GM12874 (cell line): ENCODE data around the gene TM9SF1.

Experiments
- TF ChIP-seq, protein P1 (sequence below): IDR thresholded peaks from 2 replicates; pipeline ENCODE4 v1.5.1; 2011; ENCODE audit warnings: low read depth, mild to moderate bottlenecking, control low read depth, low read length, moderate library complexity; ENCODE audit not compliant: insufficient read depth

The TM9SF1 gene

DNA sequence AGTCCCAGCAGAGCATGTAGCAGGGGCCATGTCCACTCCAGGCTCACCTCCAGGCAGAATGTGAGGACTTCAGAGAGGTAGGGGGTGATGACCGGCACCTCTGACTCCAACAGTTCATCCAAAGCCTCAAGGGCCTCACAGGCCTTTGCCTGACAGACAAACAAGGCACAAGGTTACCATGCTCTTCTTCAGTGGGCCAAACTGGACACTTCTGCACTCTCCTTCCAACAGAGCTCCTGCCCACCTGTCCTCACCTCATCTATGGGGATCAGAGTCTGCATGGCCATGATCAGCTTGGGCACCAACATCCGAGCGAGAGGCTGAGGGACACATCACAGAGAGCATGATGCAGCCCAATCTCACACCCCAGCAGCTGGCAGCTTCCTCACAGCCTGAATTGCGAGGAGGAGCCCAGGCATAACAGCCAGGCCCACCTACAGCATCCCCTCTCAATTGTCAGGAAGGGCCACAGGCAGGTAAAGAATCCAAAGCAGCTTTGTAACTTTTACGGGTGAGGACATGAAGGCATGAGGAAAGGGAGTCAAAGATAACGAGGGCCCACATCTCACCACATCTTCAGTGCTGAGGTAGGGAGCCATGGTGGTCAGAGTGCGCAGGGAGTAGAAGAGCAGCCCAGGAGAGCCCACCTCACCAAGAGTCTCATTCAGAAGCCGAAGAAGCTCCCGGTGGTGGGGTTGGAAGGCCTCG, 8.3 kb downstream of the TM9SF1 start:
- TF ChIP-seq, protein P1, sequence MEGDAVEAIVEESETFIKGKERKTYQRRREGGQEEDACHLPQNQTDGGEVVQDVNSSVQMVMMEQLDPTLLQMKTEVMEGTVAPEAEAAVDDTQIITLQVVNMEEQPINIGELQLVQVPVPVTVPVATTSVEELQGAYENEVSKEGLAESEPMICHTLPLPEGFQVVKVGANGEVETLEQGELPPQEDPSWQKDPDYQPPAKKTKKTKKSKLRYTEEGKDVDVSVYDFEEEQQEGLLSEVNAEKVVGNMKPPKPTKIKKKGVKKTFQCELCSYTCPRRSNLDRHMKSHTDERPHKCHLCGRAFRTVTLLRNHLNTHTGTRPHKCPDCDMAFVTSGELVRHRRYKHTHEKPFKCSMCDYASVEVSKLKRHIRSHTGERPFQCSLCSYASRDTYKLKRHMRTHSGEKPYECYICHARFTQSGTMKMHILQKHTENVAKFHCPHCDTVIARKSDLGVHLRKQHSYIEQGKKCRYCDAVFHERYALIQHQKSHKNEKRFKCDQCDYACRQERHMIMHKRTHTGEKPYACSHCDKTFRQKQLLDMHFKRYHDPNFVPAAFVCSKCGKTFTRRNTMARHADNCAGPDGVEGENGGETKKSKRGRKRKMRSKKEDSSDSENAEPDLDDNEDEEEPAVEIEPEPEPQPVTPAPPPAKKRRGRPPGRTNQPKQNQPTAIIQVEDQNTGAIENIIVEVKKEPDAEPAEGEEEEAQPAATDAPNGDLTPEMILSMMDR: no peak

DNA sequence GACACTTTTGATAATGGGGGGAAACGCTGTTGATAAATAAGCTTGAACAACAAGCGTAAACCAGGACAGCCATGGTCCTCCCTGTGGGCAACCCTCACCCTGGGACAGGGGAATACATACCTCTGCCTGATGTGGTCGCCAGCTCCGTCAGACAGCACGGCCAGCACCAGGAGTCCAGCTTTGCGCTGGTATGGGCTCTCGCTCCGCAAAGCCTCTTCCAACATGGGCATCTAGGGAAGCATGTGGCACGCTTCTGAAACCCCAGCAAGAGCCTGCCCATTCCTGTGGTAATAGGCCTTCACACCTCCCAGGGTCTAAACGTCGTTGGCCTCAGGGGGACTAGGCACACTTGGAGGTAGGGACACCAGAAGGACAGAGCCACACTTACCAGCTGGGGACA, 9.5 kb downstream of the TM9SF1 start:
- TF ChIP-seq, protein P1: no peak

DNA sequence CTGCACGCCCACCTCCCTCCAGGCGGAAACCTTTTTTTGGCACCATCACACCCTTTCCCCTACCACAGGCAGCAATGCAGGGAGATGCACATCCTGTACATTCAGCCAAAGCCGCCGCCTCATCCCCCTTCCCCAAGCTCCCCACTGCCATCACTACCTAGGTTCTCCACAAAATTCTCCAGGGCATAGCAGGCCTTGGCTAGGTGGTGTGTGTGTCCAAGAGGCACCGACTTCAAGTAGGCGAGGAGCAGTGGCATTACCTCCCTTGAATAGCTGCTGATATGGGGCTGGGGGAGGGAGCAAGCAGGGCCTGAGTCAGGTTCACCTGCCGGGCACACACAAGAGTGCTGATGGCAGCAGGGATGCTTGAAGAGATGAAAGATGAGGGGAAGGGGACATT, 10.2 kb downstream of the TM9SF1 start:
- TF ChIP-seq, protein P1: no peak

DNA sequence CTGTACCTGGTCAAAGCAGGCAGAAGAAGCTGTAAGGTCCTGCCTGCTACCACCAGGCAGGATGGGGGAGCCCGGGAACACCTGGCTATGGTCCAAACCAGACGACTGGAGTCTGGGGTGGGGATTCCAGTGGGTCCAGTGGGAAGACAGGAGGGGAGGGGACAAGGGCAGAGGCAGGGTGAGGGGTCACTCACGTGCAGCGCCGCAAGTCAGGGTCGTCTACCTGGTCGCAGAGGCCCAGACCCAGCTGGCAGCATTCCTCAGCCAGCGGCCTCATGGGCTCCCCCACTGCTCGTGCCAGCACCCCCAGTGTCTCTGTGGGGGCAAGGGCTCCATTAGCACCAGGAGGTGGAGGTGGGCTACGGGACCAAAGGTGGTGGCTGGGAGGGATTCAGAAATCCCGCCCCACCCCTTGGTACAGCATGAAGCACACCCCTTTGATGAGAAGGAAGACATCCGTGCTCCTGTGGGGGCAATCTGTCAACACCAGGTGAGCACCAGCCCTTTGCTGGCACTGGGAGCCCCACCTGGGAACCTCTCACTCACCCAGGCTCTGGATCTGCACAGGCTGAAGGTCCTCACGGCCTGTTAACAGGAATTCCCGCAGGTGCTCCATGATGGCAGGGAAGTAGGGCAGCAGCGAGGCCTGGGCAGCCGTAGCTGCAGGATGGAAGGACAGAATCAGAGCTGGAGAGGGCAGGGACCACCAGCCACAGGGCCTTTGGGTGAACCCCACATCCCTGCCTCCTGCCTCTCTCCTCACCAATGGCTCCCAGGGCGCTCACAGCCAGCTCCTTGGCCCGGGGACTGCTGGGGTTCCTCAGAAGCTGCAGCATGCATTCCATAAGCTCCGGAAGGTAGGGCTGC, 10.9 kb downstream of the TM9SF1 start:
- TF ChIP-seq, protein P1: no peak

DNA sequence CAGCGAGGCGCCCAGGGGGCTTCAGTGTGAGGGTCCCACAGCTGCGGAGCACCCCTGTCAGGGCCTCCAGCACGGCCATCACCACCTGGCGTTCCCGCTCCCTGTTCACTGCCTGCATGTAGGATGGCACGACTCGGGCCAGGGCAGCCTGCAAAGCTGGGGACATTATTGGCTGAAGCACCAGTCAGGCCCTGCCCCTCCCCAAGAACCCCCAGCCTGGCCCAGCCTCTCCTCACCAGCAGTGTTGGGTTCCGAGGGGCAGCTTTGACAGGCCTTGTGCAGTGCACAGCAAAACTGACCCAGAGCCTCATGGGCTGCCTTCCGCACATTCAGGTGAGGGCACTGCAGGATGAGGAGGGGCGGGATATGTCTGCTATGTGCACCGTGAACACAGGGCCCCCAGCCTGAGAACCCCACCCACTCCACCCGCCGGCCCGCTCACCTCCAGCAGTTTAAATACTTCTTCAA, 12.2 kb downstream of the TM9SF1 start:
- TF ChIP-seq, protein P1: no peak

DNA sequence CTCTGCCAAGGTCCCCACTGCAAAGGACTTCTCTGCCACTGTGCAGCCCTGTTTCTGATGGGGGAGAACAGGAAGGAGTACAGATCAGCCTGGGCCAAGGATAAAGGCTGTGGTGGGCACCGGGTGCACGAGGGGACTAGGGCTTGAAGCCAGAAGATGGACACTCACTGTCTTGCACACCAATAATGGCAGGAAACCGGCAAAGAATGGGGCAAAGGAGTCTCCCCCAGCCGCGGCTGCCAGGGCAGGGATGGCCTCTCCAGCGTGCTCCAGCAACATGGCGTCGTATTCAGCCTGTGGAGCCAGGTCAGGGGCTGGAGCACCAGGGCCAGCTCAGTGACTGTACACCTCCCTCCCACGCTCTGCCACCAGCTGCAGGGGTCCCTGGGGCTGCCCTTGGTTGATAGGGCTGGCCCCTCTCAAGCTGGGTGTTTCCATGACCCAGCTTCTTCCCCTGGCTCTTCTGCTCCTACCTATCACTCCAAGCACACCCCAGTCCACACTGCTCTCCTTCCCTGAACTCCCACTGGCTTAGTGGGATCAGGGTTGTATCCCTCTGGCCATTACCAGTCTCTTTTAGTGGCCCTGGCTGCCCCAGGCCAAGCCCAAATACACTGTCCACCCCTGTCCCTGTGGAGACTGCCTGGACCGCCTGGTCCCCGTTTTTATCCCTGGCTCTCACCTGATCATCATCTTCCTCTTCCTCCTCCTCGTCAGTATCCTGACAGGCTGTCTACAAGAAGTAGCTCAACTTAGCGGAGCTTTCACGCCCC, 12.9 kb downstream of the TM9SF1 start:
- TF ChIP-seq, protein P1: no peak

DNA sequence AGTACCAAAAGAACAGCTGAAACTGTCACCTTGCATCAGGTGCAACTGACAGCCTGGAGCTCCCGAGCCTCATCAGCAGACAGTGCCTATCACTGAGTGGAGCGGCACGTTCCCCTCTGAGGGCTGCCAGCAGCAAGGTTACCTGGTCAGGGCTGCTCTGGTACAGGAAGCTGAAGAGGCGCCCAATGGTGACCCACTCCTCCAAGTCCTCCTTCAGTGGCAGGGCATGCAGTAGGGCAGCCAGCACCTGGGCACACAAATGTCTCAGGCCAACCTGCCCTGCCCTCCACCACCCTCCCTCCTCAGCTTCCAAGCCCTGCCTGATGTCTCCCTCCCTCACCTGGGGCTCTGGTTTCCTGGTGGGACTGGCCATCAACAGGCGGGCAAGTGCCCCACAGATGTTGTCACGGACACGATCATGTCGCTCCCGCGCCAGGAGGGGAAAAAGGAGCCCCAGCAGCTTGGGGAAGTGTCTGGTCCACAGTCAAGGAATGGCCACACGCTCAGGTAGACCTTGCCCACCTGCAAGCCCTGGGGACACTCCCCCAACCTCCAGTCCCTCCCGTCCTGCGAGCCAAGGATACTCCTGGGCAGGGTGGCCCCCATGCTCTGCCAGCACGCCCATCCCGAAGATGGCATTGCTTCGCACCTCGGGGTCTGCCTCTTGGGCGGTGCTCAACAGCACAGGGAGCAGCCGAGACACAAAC, 13.7 kb downstream of the TM9SF1 start:
- TF ChIP-seq, protein P1: no peak
